CD4-positive, CD25-positive, alpha-beta regulatory T cell (primary cell): ENCODE results near the gene ARHGAP21. TPM values are rescaled to one million over a fixed set of nuclear protein-coding genes. Genes with fewer than 3 reads are reported as not detected.

Source experiments
- ATAC-seq, 2 donors: fragments of 150-1000 bp; cut with Tn5 transposase; one replicate each; pipeline ENCODE4 v1.10.0; 2021; ENCODE audit warnings: low read depth in 2 of 2, moderate number of reproducible peaks in 2 of 2, moderate library complexity in 1 of 2
- DNase-seq, 3 donors: peaks; one replicate each; pipeline versions ENCODE4 v3.0.0 to v3.0.0-alpha.2; 2012 to 2022; ENCODE audit warnings: mixed read lengths in 1 of 3
- H3K27ac ChIP-seq: one replicate; pipeline ENCODE4 v1.7.0; 2013; ENCODE audit warnings: mild to moderate bottlenecking, low read length; ENCODE audit not compliant: insufficient read depth, poor library complexity, severe bottlenecking
- H3K27me3 ChIP-seq: one replicate; pipeline ENCODE4 v1.7.0; 2013; ENCODE audit warnings: low read length; ENCODE audit not compliant: control insufficient read depth, insufficient read depth
- H3K36me3 ChIP-seq: one replicate; pipeline ENCODE4 v1.7.0; 2013; ENCODE audit warnings: mild to moderate bottlenecking, low read length, moderate library complexity; ENCODE audit not compliant: control insufficient read depth, insufficient read depth
- H3K4me1 ChIP-seq: 2 replicates; pipeline ENCODE4 v1.7.0; 2013; ENCODE audit warnings: mild to moderate bottlenecking, low read length; ENCODE audit not compliant: insufficient read depth, control insufficient read depth, poor library complexity, severe bottlenecking
- H3K4me3 ChIP-seq: one replicate; pipeline ENCODE4 v1.7.0; 2013; ENCODE audit warnings: low read depth, mild to moderate bottlenecking, low read length, moderate library complexity
- H3K9me3 ChIP-seq, 2 experiments: 1 replicate in 1 of 2; 2 replicates in 1 of 2; pipeline ENCODE4 v1.7.0; 2013; ENCODE audit warnings: low read length in 2 of 2, mild to moderate bottlenecking in 1 of 2, moderate library complexity in 1 of 2; ENCODE audit not compliant: control insufficient read depth in 2 of 2
- H3K27ac Mint-ChIP-seq, 3 donors: one replicate each; pipeline ENCODE4 v1.8.0; 2020 to 2022; ENCODE audit warnings: mild to moderate bottlenecking in 3 of 3, mixed read lengths in 3 of 3, moderate library complexity in 2 of 3
- H3K27me3 Mint-ChIP-seq: one replicate; pipeline ENCODE4 v1.8.0; 2022; ENCODE audit warnings: mild to moderate bottlenecking, mixed read lengths
- H3K36me3 Mint-ChIP-seq: one replicate; pipeline ENCODE4 v1.8.0; 2020; ENCODE audit warnings: mixed read lengths
- H3K4me1 Mint-ChIP-seq, 4 donors: one replicate each; pipeline ENCODE4 v1.8.0; 2020 to 2022; ENCODE audit warnings: mixed read lengths in 4 of 4, mild to moderate bottlenecking in 1 of 4
- H3K4me3 Mint-ChIP-seq, 4 donors: one replicate each; pipeline ENCODE4 v1.8.0; 2020 to 2022; ENCODE audit warnings: mild to moderate bottlenecking in 4 of 4, mixed read lengths in 4 of 4, moderate library complexity in 3 of 4
- H3K9me3 Mint-ChIP-seq, 7 donors: one replicate each; pipeline ENCODE4 v1.8.0; 2020 to 2022; ENCODE audit warnings: mixed read lengths in 7 of 7, mild to moderate bottlenecking in 3 of 7, moderate library complexity in 2 of 7
- polyA plus RNA-seq, 4 donors: library from polyadenylated mRNA; unstranded; fragments of 300-500 nt; fragmentation: Illumina TruSeq; gene quantifications; one replicate each; pipeline ENCODE4 v1.2.3, GENCODE V29; 2021
- total RNA-seq: library from RNA; stranded (reverse); gene quantifications from one replicate; pipeline ENCODE4 v1.2.3, GENCODE V29; 2022

The ARHGAP21 gene
- total and polyA plus RNA-seq, 5 donors from 2014 or later, result 4.1 to 53.0 (median 8.7) TPM

DNA sequence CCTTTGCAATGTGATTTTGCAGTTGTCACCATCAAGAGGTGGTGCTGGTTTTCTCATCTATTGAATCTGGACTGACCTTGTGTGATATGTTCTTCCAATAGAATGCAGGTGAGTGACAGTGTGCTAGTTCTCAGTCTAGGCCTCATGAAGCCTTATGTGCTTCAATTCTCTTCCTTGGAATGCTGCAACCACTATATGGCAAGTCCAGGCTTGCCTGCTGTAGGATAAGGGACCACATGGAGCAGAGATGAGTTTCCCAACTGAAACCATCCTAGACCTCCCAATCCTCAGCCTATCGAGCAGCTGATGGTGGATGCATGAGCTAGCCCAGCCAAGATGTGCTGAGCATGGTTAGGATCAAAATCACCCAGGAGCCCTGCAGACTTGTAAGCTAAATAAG lies 32.6 kb upstream of the ARHGAP21 start:
- Histone ChIP-seq H3K27ac (no peak overlapping the region), H3K27me3 (no peaks in the 10 kb centered on the region), H3K36me3 (no peaks in the 10 kb centered on the region), H3K4me3 (no peak overlapping the region), H3K4me1 (no peaks in the 10 kb centered on the region), H3K9me3 (no peaks in the 10 kb centered on the region)
- DNase-seq (no peak), ATAC-seq (no peak)
- Mint-ChIP-seq H3K4me1 (no peaks in the 10 kb centered on the region), H3K9me3 (peaks cover 0 to 2% (median 0%) of the 10 kb centered on the region in 7 donors), H3K27me3 (peaks cover 7% of the 10 kb centered on the region), H3K36me3 (no peaks in the 10 kb centered on the region), H3K4me3 (no peak overlapping the region), H3K27ac (no peak overlapping the region)

- no peaks in the 10 kb centered on the region for H3K27me3 ChIP-seq
- Mint-ChIP-seq H3K27me3 (peaks cover 8% of the 10 kb centered on the region), H3K4me1 (no peaks in the 10 kb centered on the region), H3K27ac (no peak overlapping the region), H3K4me3 (no peak overlapping the region), H3K9me3 (peaks cover 0 to 1% (median 0%) of the 10 kb centered on the region in 7 donors), H3K36me3 (no peaks in the 10 kb centered on the region)
- H3K27ac ChIP-seq, result no peak overlapping the region
- no peak overlapping the region for H3K4me3 ChIP-seq
- H3K36me3 ChIP-seq, result no peaks in the 10 kb centered on the region
- DNase-seq (no peak), ATAC-seq (no peak)
- no peaks in the 10 kb centered on the region for H3K4me1 ChIP-seq
- H3K9me3 ChIP-seq, result no peaks in the 10 kb centered on the region
Measured at GRCh38 chr10:24751716-24752115, 28.0 kb upstream of the ARHGAP21 start.

GRCh38 chr10:24750695-24751094 lies 27.0 kb upstream of the ARHGAP21 start:
- no peak for DNase-seq

GRCh38 chr10:24748214-24748613 lies 24.5 kb upstream of the ARHGAP21 start:
- no peak overlapping the region for H3K27ac ChIP-seq

More at GRCh38 chr10:24750695-24751094, 27.0 kb upstream of the ARHGAP21 start:
- no peak overlapping the region for H3K27ac ChIP-seq
- Mint-ChIP-seq H3K4me1 (no peaks in the 10 kb centered on the region), H3K27me3 (peaks cover 13% of the 10 kb centered on the region), H3K27ac (no peak overlapping the region), H3K9me3 (peaks cover 0 to 1% (median 0%) of the 10 kb centered on the region in 7 donors), H3K36me3 (no peaks in the 10 kb centered on the region), H3K4me3 (no peak overlapping the region)
- no peaks in the 10 kb centered on the region for H3K27me3 ChIP-seq
- H3K4me3 ChIP-seq, result no peak overlapping the region
- H3K4me1 ChIP-seq, result no peaks in the 10 kb centered on the region
- H3K9me3 ChIP-seq, result no peaks in the 10 kb centered on the region
- H3K36me3 ChIP-seq, result no peaks in the 10 kb centered on the region
- ATAC-seq, result no peak

GRCh38 chr10:24744946-24745345 lies 21.3 kb upstream of the ARHGAP21 start:
- Histone ChIP-seq H3K27me3 (no peaks in the 10 kb centered on the region), H3K4me1 (no peaks in the 10 kb centered on the region), H3K36me3 (no peaks in the 10 kb centered on the region), H3K4me3 (no peak overlapping the region), H3K27ac (no peak overlapping the region), H3K9me3 (no peaks in the 10 kb centered on the region)
- no peak for DNase-seq
- no peak overlapping the region for H3K4me3 Mint-ChIP-seq
- H3K36me3 Mint-ChIP-seq, result no peaks in the 10 kb centered on the region
- H3K27me3 Mint-ChIP-seq, result peaks cover 5% of the 10 kb centered on the region
- no peak for ATAC-seq
- no peaks in the 10 kb centered on the region for H3K4me1 Mint-ChIP-seq
- H3K9me3 Mint-ChIP-seq, result no peaks in the 10 kb centered on the region
- peak overlapping the region in 1 of 3 donors; percentile 20 for H3K27ac Mint-ChIP-seq

More at GRCh38 chr10:24748214-24748613, 24.5 kb upstream of the ARHGAP21 start:
- Mint-ChIP-seq H3K9me3 (peaks cover 0 to 1% (median 0%) of the 10 kb centered on the region in 7 donors), H3K27ac (no peak overlapping the region), H3K27me3 (peaks cover 13% of the 10 kb centered on the region), H3K4me1 (no peaks in the 10 kb centered on the region), H3K4me3 (no peak overlapping the region), H3K36me3 (no peaks in the 10 kb centered on the region)
- DNase-seq (no peak), ATAC-seq (no peak)
- Histone ChIP-seq H3K36me3 (no peaks in the 10 kb centered on the region), H3K9me3 (no peaks in the 10 kb centered on the region), H3K4me1 (no peaks in the 10 kb centered on the region), H3K27me3 (no peaks in the 10 kb centered on the region), H3K4me3 (no peak overlapping the region)

GRCh38 chr10:24740714-24741113 lies 17.0 kb upstream of the ARHGAP21 start:
- Histone ChIP-seq H3K4me1 (no peaks in the 10 kb centered on the region), H3K36me3 (no peaks in the 10 kb centered on the region), H3K27me3 (no peaks in the 10 kb centered on the region), H3K4me3 (no peak overlapping the region), H3K9me3 (no peaks in the 10 kb centered on the region), H3K27ac (no peak overlapping the region)
- ATAC-seq (no peak), DNase-seq (no peak)
- no peaks in the 10 kb centered on the region for H3K27me3 Mint-ChIP-seq
- H3K27ac Mint-ChIP-seq, result no peak overlapping the region
- H3K4me3 Mint-ChIP-seq, result no peak overlapping the region
- no peaks in the 10 kb centered on the region for H3K4me1 Mint-ChIP-seq
- no peaks in the 10 kb centered on the region for H3K36me3 Mint-ChIP-seq
- no peaks in the 10 kb centered on the region for H3K9me3 Mint-ChIP-seq

- DNase-seq (no peak), ATAC-seq (no peak)
- H3K4me3 Mint-ChIP-seq, result no peak overlapping the region
- no peaks in the 10 kb centered on the region for H3K27me3 ChIP-seq
- H3K27ac ChIP-seq, result no peak overlapping the region
- no peaks in the 10 kb centered on the region for H3K4me1 ChIP-seq
- H3K9me3 Mint-ChIP-seq, result no peaks in the 10 kb centered on the region
- no peak overlapping the region for H3K4me3 ChIP-seq
- H3K27me3 Mint-ChIP-seq, result no peaks in the 10 kb centered on the region
- H3K36me3 ChIP-seq, result no peaks in the 10 kb centered on the region
- H3K36me3 Mint-ChIP-seq, result no peaks in the 10 kb centered on the region
- no peaks in the 10 kb centered on the region for H3K9me3 ChIP-seq
- H3K4me1 Mint-ChIP-seq, result no peaks in the 10 kb centered on the region
- peak overlapping the region in 1 of 3 donors; percentile 34 for H3K27ac Mint-ChIP-seq
Measured at GRCh38 chr10:24737001-24737400, 13.3 kb upstream of the ARHGAP21 start.

GRCh38 chr10:24731942-24732341 lies 8.3 kb upstream of the ARHGAP21 start:
- H3K36me3 ChIP-seq, result no peaks in the 10 kb centered on the region
- no peak overlapping the region for H3K27ac ChIP-seq
- ATAC-seq (no peak), DNase-seq (no peak)
- Mint-ChIP-seq H3K4me3 (no peak overlapping the region), H3K36me3 (no peaks in the 10 kb centered on the region), H3K4me1 (no peaks in the 10 kb centered on the region), H3K27ac (no peak overlapping the region), H3K9me3 (no peaks in the 10 kb centered on the region), H3K27me3 (peaks cover 5% of the 10 kb centered on the region)
- no peaks in the 10 kb centered on the region for H3K9me3 ChIP-seq
- no peaks in the 10 kb centered on the region for H3K4me1 ChIP-seq
- H3K4me3 ChIP-seq, result no peak overlapping the region
- no peaks in the 10 kb centered on the region for H3K27me3 ChIP-seq
